ENCODE measurements around the gene YWHAE. TPM values are rescaled to one million over a fixed set of nuclear protein-coding genes. Genes with fewer than 3 reads are reported as not detected.

Gene YWHAE
- total RNA-seq, 5 donors from 2014 or later (not counting 1 experiment from before 2014, with no cell fraction given) = 119 to 129 (median 126) TPM

GRCh38 chr17:1416414-1416813 lies 16.4 kb upstream of the YWHAE start:
- WGBS (ENCODE audit: insufficient coverage) = no CpG with 5 or more reads among the region's 5 CpGs
- POLR2A ChIA-PET = interaction anchor here in 1 of 2 donors (0.7 kb wide), 1 partner anchor 23 kb away, joined by 7 read pairs; no protein-coding TSS in a partner anchor
- H3K36me3 ChIP-seq (ENCODE audit: control insufficient read depth in 2 of 2, extremely low read depth in 1 of 2, insufficient read depth in 1 of 2, low read length in 1 of 2) = peaks cover 0 to 7% of the 10 kb centered on the region in 2 donors
- no peak overlapping the region for H3K4me3 ChIP-seq (ENCODE audit: control insufficient read depth in 1 of 2, extremely low read depth in 1 of 2, low read length in 1 of 2)
- no peaks in the 10 kb centered on the region for H3K9me3 ChIP-seq
- DNase-seq (no peak), ATAC-seq (replicated peaks in 1 of 4) (no peak)
- no peak overlapping the region for H3K27ac Mint-ChIP-seq
- H3K4me3 Mint-ChIP-seq = no peak overlapping the region
- no peaks in the 10 kb centered on the region for H3K27me3 Mint-ChIP-seq
- CTCF ChIA-PET = interaction anchor here in 1 of 2 donors (0.6 kb wide), 1 partner anchor 25 kb away, joined by 4 read pairs; no protein-coding TSS in a partner anchor
- H3K36me3 Mint-ChIP-seq = peaks cover 8% of the 10 kb centered on the region
- no peaks in the 10 kb centered on the region for H3K9me3 Mint-ChIP-seq
- H3K4me1 ChIP-seq (ENCODE audit: control insufficient read depth in 1 of 2, extremely low read depth in 1 of 2, insufficient read depth in 2 of 2, low read length in 2 of 2) = no peaks in the 10 kb centered on the region
- H3K27me3 ChIP-seq (replicated peaks in 1 of 2; ENCODE audit: control insufficient read depth in 2 of 2, extremely low read depth in 1 of 2, insufficient read depth in 2 of 2, low read length in 1 of 2) = no peaks in the 10 kb centered on the region
- no peak overlapping the region for H3K27ac ChIP-seq (ENCODE audit: low read length)
- no peaks in the 10 kb centered on the region for H3K4me1 Mint-ChIP-seq

- ChIA-PET POLR2A (interaction anchor here in 1 of 2 donors (0.6 kb wide), 1 partner anchor 14 kb away, joined by 7 read pairs; no protein-coding TSS in a partner anchor), CTCF (no interaction called here)
- H3K4me1 ChIP-seq (ENCODE audit: control insufficient read depth in 1 of 2, extremely low read depth in 1 of 2, insufficient read depth in 2 of 2, low read length in 2 of 2) = no peaks in the 10 kb centered on the region
- Mint-ChIP-seq H3K36me3 (peaks cover 3% of the 10 kb centered on the region), H3K4me1 (no peaks in the 10 kb centered on the region), H3K27ac (no peak overlapping the region), H3K27me3 (no peaks in the 10 kb centered on the region), H3K4me3 (no peak overlapping the region), H3K9me3 (no peaks in the 10 kb centered on the region)
- H3K27me3 ChIP-seq (replicated peaks in 1 of 2; ENCODE audit: control insufficient read depth in 2 of 2, extremely low read depth in 1 of 2, insufficient read depth in 2 of 2, low read length in 1 of 2) = no peaks in the 10 kb centered on the region
- H3K9me3 ChIP-seq = no peaks in the 10 kb centered on the region
- H3K36me3 ChIP-seq (ENCODE audit: control insufficient read depth in 2 of 2, extremely low read depth in 1 of 2, insufficient read depth in 1 of 2, low read length in 1 of 2) = peaks cover 0 to 3% of the 10 kb centered on the region in 2 donors
- H3K4me3 ChIP-seq (ENCODE audit: control insufficient read depth in 1 of 2, extremely low read depth in 1 of 2, low read length in 1 of 2) = no peak overlapping the region
- 89% methylated on average over 7 of the region's 10 CpGs for WGBS (ENCODE audit: insufficient coverage)
- H3K27ac ChIP-seq (ENCODE audit: low read length) = no peak overlapping the region
- DNase-seq = no peak
- no peak for ATAC-seq (replicated peaks in 1 of 4)
Observed at GRCh38 chr17:1414634-1415033, 14.6 kb upstream of the YWHAE start.

- H3K4me3 Mint-ChIP-seq = no peak overlapping the region
- H3K4me1 Mint-ChIP-seq = no peaks in the 10 kb centered on the region
- no peak overlapping the region for H3K27ac Mint-ChIP-seq
- Histone ChIP-seq H3K27me3 (replicated peaks in 1 of 2; ENCODE audit: control insufficient read depth in 2 of 2, extremely low read depth in 1 of 2, insufficient read depth in 2 of 2, low read length in 1 of 2) (no peaks in the 10 kb centered on the region), H3K27ac (ENCODE audit: low read length) (no peak overlapping the region), H3K4me3 (ENCODE audit: control insufficient read depth in 1 of 2, extremely low read depth in 1 of 2, low read length in 1 of 2) (no peak overlapping the region), H3K36me3 (ENCODE audit: control insufficient read depth in 2 of 2, extremely low read depth in 1 of 2, insufficient read depth in 1 of 2, low read length in 1 of 2) (peaks cover 0 to 3% of the 10 kb centered on the region in 2 donors), H3K9me3 (no peaks in the 10 kb centered on the region), H3K4me1 (ENCODE audit: control insufficient read depth in 1 of 2, extremely low read depth in 1 of 2, insufficient read depth in 2 of 2, low read length in 2 of 2) (no peaks in the 10 kb centered on the region)
- H3K27me3 Mint-ChIP-seq = no peaks in the 10 kb centered on the region
- no peaks in the 10 kb centered on the region for H3K9me3 Mint-ChIP-seq
- ATAC-seq (replicated peaks in 1 of 4) (no peak), DNase-seq (no peak)
- H3K36me3 Mint-ChIP-seq = peaks cover 3% of the 10 kb centered on the region
- ChIA-PET POLR2A (interaction anchor here in 1 of 2 donors (0.6 kb wide), 1 partner anchor 14 kb away, joined by 7 read pairs; no protein-coding TSS in a partner anchor), CTCF (no interaction called here)
- WGBS (ENCODE audit: insufficient coverage) = 100% methylated on average over 6 of the region's 9 CpGs
Observed at GRCh38 chr17:1414001-1414574, 14.1 kb upstream of the YWHAE start.

GRCh38 chr17:1413281-1413791 lies 13.3 kb upstream of the YWHAE start:
- H3K9me3 ChIP-seq = no peaks in the 10 kb centered on the region
- Mint-ChIP-seq H3K36me3 (peaks cover 3% of the 10 kb centered on the region), H3K4me3 (no peak overlapping the region), H3K9me3 (no peaks in the 10 kb centered on the region), H3K27me3 (no peaks in the 10 kb centered on the region), H3K27ac (no peak overlapping the region), H3K4me1 (no peaks in the 10 kb centered on the region)
- peaks cover 0 to 3% of the 10 kb centered on the region in 2 donors for H3K36me3 ChIP-seq (ENCODE audit: control insufficient read depth in 2 of 2, extremely low read depth in 1 of 2, insufficient read depth in 1 of 2, low read length in 1 of 2)
- no peak overlapping the region for H3K4me3 ChIP-seq (ENCODE audit: control insufficient read depth in 1 of 2, extremely low read depth in 1 of 2, low read length in 1 of 2)
- H3K27me3 ChIP-seq (replicated peaks in 1 of 2; ENCODE audit: control insufficient read depth in 2 of 2, extremely low read depth in 1 of 2, insufficient read depth in 2 of 2, low read length in 1 of 2) = no peaks in the 10 kb centered on the region
- WGBS (ENCODE audit: insufficient coverage) = 83% methylated on average over 1 of the region's 6 CpGs
- H3K4me1 ChIP-seq (ENCODE audit: control insufficient read depth in 1 of 2, extremely low read depth in 1 of 2, insufficient read depth in 2 of 2, low read length in 2 of 2) = no peaks in the 10 kb centered on the region
- ChIA-PET POLR2A (no interaction called here), CTCF (no interaction called here)
- ATAC-seq (replicated peaks in 1 of 4) = no peak
- no peak overlapping the region for H3K27ac ChIP-seq (ENCODE audit: low read length)
- DNase-seq = no peak

GRCh38 chr17:1412185-1413110 lies 12.4 kb upstream of the YWHAE start:
- Mint-ChIP-seq H3K4me1 (no peaks in the 10 kb centered on the region), H3K27ac (no peak overlapping the region), H3K27me3 (no peaks in the 10 kb centered on the region), H3K4me3 (no peak overlapping the region), H3K9me3 (no peaks in the 10 kb centered on the region), H3K36me3 (no peaks in the 10 kb centered on the region)
- H3K27ac ChIP-seq (ENCODE audit: low read length) = no peak overlapping the region
- H3K27me3 ChIP-seq (replicated peaks in 1 of 2; ENCODE audit: control insufficient read depth in 2 of 2, extremely low read depth in 1 of 2, insufficient read depth in 2 of 2, low read length in 1 of 2) = no peaks in the 10 kb centered on the region
- no peak for DNase-seq
- H3K9me3 ChIP-seq = no peaks in the 10 kb centered on the region
- ChIA-PET POLR2A (no interaction called here), CTCF (no interaction called here)
- H3K4me1 ChIP-seq (ENCODE audit: control insufficient read depth in 1 of 2, extremely low read depth in 1 of 2, insufficient read depth in 2 of 2, low read length in 2 of 2) = no peaks in the 10 kb centered on the region
- no peak for ATAC-seq (replicated peaks in 1 of 4)
- 86% methylated on average over 11 of the region's 27 CpGs for WGBS (ENCODE audit: insufficient coverage)
- H3K36me3 ChIP-seq (ENCODE audit: control insufficient read depth in 2 of 2, extremely low read depth in 1 of 2, insufficient read depth in 1 of 2, low read length in 1 of 2) = no peaks in the 10 kb centered on the region
- no peak overlapping the region for H3K4me3 ChIP-seq (ENCODE audit: control insufficient read depth in 1 of 2, extremely low read depth in 1 of 2, low read length in 1 of 2)

GRCh38 chr17:1402262-1402586 lies 2.2 kb upstream of the YWHAE start:
- Histone ChIP-seq H3K4me1 (ENCODE audit: control insufficient read depth in 1 of 2, extremely low read depth in 1 of 2, insufficient read depth in 2 of 2, low read length in 2 of 2) (peaks cover 14 to 18% of the 10 kb centered on the region in 2 experiments), H3K27ac (ENCODE audit: low read length) (no peak overlapping the region), H3K9me3 (no peaks in the 10 kb centered on the region), H3K36me3 (ENCODE audit: control insufficient read depth in 2 of 2, extremely low read depth in 1 of 2, insufficient read depth in 1 of 2, low read length in 1 of 2) (no peaks in the 10 kb centered on the region), H3K27me3 (replicated peaks in 1 of 2; ENCODE audit: control insufficient read depth in 2 of 2, extremely low read depth in 1 of 2, insufficient read depth in 2 of 2, low read length in 1 of 2) (no peaks in the 10 kb centered on the region), H3K4me3 (ENCODE audit: control insufficient read depth in 1 of 2, extremely low read depth in 1 of 2, low read length in 1 of 2) (no peak overlapping the region)
- no CpG with 5 or more reads among the region's 4 CpGs for WGBS (ENCODE audit: insufficient coverage)
- H3K9me3 Mint-ChIP-seq = no peaks in the 10 kb centered on the region
- H3K27me3 Mint-ChIP-seq = no peaks in the 10 kb centered on the region
- ChIA-PET POLR2A (interaction anchor here (0.6 to 0.7 kb wide), 3 partner anchors 23 to 61 kb away, joined by 3 to 13 read pairs (median 5); no protein-coding TSS in a partner anchor), CTCF (interaction anchor here in 1 of 2 donors (0.8 kb wide), 1 partner anchor 113 kb away, joined by 3 read pairs; no protein-coding TSS in a partner anchor)
- H3K27ac Mint-ChIP-seq = no peak overlapping the region
- DNase-seq (no peak), ATAC-seq (replicated peaks in 1 of 4) (no peak)
- peaks cover 7% of the 10 kb centered on the region for H3K36me3 Mint-ChIP-seq
- no peak overlapping the region for H3K4me3 Mint-ChIP-seq
- peaks cover 16 to 20% (median 17%) of the 10 kb centered on the region in 3 donors for H3K4me1 Mint-ChIP-seq
